Vagina (tissue), 2 donors: ENCODE data around the gene PPDPF.

ENCODE experiments used
- POLR2A ChIP-seq, 2 donors: fragments of 450-650 bp; IDR thresholded peaks; one replicate each; pipeline ENCODE4 v1.6.1; 2017; ENCODE audit warnings: antibody characterized with exemption in 2 of 2, mild to moderate bottlenecking in 2 of 2, moderate library complexity in 2 of 2
- TF ChIP-seq, protein P1 (sequence below), 3 experiments: fragments of 450-650 bp in 2 of 3; fragments of 200-600 bp in 1 of 3; sonication (generic) in 1 of 3; IDR thresholded peaks; one replicate each; pipeline ENCODE4 v1.5.1; 2017 to 2019; ENCODE audit warnings: antibody characterized with exemption in 3 of 3, mild to moderate bottlenecking in 2 of 3, moderate library complexity in 2 of 3

DNA sequence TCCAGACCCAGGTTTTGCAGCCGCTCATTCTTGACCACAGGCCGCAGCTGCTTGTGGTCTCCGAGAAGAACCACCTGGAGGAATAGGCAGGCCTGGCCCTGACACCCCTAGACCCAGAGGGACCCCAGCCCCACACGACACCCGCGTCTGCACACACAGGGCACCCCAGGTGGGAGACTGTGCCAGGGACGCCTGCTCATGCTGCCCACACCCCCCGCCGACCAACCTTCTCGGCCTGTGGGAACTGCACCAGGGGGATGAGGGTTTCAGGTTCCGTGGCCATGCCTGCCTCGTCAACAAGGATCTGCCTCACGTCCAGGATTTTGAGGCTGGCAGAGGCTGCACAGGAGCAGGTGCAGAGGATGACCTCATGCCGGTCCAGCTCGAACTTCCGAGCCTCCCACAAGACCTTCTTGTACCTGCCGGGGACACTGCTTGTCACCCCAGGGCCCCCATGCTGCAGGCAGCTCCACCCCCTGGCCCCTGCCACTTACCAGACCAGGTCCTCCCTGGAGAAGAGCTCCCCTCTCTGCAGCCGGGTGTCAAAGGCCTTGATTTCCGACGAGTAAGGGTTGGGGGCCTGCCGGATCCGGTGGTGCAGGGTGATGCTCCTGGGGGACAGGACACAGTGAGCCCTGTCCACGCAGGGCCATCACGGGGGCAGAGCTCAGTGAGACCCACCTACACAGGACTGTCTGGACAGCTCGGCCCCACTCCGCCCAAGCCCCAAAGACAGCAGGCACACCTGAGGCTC is 40.5 kb downstream of the PPDPF start:
- no peak for TF ChIP-seq POLR2A (IDR thresholded peaks at IDR 0.05)
- TF ChIP-seq, protein P1, sequence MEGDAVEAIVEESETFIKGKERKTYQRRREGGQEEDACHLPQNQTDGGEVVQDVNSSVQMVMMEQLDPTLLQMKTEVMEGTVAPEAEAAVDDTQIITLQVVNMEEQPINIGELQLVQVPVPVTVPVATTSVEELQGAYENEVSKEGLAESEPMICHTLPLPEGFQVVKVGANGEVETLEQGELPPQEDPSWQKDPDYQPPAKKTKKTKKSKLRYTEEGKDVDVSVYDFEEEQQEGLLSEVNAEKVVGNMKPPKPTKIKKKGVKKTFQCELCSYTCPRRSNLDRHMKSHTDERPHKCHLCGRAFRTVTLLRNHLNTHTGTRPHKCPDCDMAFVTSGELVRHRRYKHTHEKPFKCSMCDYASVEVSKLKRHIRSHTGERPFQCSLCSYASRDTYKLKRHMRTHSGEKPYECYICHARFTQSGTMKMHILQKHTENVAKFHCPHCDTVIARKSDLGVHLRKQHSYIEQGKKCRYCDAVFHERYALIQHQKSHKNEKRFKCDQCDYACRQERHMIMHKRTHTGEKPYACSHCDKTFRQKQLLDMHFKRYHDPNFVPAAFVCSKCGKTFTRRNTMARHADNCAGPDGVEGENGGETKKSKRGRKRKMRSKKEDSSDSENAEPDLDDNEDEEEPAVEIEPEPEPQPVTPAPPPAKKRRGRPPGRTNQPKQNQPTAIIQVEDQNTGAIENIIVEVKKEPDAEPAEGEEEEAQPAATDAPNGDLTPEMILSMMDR (IDR thresholded peaks at IDR 0.05): no peak
